IPS-20b (cell line): ENCODE results near the gene PHF2.

Experiments used
- H3K27ac ChIP-seq: one replicate; pipeline ENCODE4 v1.5.1; 2013; ENCODE audit warnings: low read length
- H3K27me3 ChIP-seq: 2 replicates; pipeline ENCODE4 v1.6.1; 2013; ENCODE audit warnings: mild to moderate bottlenecking, low read length, inconsistent platforms; ENCODE audit not compliant: insufficient read depth
- H3K36me3 ChIP-seq: 2 replicates; pipeline ENCODE4 v1.6.1; 2013; ENCODE audit warnings: low read depth, mild to moderate bottlenecking, inconsistent platforms, low read length, moderate library complexity; ENCODE audit not compliant: insufficient read depth
- H3K4me1 ChIP-seq: 2 replicates; pipeline ENCODE4 v1.6.1; 2013; ENCODE audit warnings: mild to moderate bottlenecking, control low read depth, inconsistent platforms, low read length, moderate library complexity; ENCODE audit not compliant: insufficient read depth
- H3K4me3 ChIP-seq: 2 replicates; pipeline ENCODE4 v1.5.1; 2013; ENCODE audit warnings: mild to moderate bottlenecking, low read length, inconsistent platforms
- H3K9ac ChIP-seq: 2 replicates; pipeline ENCODE4 v1.6.1; 2013; ENCODE audit warnings: low read depth, mild to moderate bottlenecking, inconsistent platforms, low read length, moderate library complexity
- H3K9me3 ChIP-seq: 2 replicates; pipeline ENCODE4 v1.6.1; 2013; ENCODE audit warnings: mild to moderate bottlenecking, low read depth, low read length, inconsistent platforms; ENCODE audit not compliant: insufficient read depth

Gene PHF2

GRCh38 chr9:93676310-93677047 lies 100.1 kb downstream of the PHF2 start:
- no peak overlapping the region for H3K4me3 ChIP-seq

DNA sequence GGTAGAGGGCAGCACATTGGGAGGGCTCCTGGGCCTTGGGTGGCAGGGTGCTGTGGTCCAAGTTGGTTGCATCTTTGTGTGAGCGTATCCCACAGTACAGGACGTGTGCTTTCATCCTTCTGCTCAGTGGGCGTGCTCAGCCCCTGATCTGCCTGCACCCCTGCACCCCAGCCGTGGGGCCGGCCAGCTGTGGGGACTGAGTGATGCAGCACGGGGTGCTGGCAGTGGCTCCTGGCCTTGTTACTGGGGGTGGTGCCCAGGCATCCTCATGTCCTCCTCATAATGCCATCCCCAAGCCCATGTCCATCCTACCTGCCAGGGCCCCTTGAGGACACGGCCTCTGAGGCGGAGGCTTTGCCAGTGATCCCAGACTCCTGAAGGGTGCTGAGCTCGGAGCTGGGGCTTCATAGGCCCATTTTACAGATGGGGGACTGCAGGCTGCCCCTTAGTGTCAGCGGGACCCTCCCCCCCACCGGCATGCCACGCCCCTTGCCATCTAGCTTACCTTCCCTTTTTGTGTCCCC lies 100.7 kb downstream of the PHF2 start:
- no peak overlapping the region for H3K9ac ChIP-seq
- H3K36me3 ChIP-seq: no peaks in the 10 kb centered on the region
- H3K4me1 ChIP-seq: no peaks in the 10 kb centered on the region
- H3K9me3 ChIP-seq: no peaks in the 10 kb centered on the region
- H3K4me3 ChIP-seq: no peak overlapping the region
- no peak overlapping the region for H3K27ac ChIP-seq
- no peaks in the 10 kb centered on the region for H3K27me3 ChIP-seq

More at GRCh38 chr9:93676310-93677047, 100.1 kb downstream of the PHF2 start:
- no peak overlapping the region for H3K27ac ChIP-seq
- no peak overlapping the region for H3K9ac ChIP-seq
- no peaks in the 10 kb centered on the region for H3K27me3 ChIP-seq
- H3K36me3 ChIP-seq: no peaks in the 10 kb centered on the region
- H3K9me3 ChIP-seq: no peaks in the 10 kb centered on the region
- no peaks in the 10 kb centered on the region for H3K4me1 ChIP-seq

GRCh38 chr9:93677641-93678136 lies 101.3 kb downstream of the PHF2 start:
- no peaks in the 10 kb centered on the region for H3K9me3 ChIP-seq
- no peak overlapping the region for H3K4me3 ChIP-seq
- H3K27ac ChIP-seq: no peak overlapping the region
- H3K36me3 ChIP-seq: no peaks in the 10 kb centered on the region
- no peaks in the 10 kb centered on the region for H3K27me3 ChIP-seq
- H3K9ac ChIP-seq: no peak overlapping the region
- no peaks in the 10 kb centered on the region for H3K4me1 ChIP-seq

- Histone ChIP-seq H3K4me3 (no peak overlapping the region), H3K27ac (no peak overlapping the region), H3K36me3 (no peaks in the 10 kb centered on the region), H3K9me3 (no peaks in the 10 kb centered on the region), H3K9ac (no peak overlapping the region), H3K4me1 (no peaks in the 10 kb centered on the region), H3K27me3 (no peaks in the 10 kb centered on the region)
Measured at GRCh38 chr9:93678199-93679019, 102.0 kb downstream of the PHF2 start.

- no peak overlapping the region for H3K27ac ChIP-seq
- H3K9ac ChIP-seq: no peak overlapping the region
- H3K36me3 ChIP-seq: no peaks in the 10 kb centered on the region
- H3K9me3 ChIP-seq: no peaks in the 10 kb centered on the region
- H3K4me1 ChIP-seq: no peaks in the 10 kb centered on the region
- H3K4me3 ChIP-seq: no peak overlapping the region
- H3K27me3 ChIP-seq: no peaks in the 10 kb centered on the region
Measured at GRCh38 chr9:93679536-93680442, 103.4 kb downstream of the PHF2 start.

- no peak overlapping the region for H3K4me3 ChIP-seq
- no peaks in the 10 kb centered on the region for H3K36me3 ChIP-seq
- H3K27ac ChIP-seq: no peak overlapping the region
- no peaks in the 10 kb centered on the region for H3K27me3 ChIP-seq
- H3K9me3 ChIP-seq: no peaks in the 10 kb centered on the region
- no peaks in the 10 kb centered on the region for H3K4me1 ChIP-seq
- no peak overlapping the region for H3K9ac ChIP-seq
Measured at GRCh38 chr9:93680443-93681268, 104.3 kb downstream of the PHF2 start.

GRCh38 chr9:93681269-93682154 lies 105.1 kb downstream of the PHF2 start:
- Histone ChIP-seq H3K9ac (no peak overlapping the region), H3K9me3 (no peaks in the 10 kb centered on the region), H3K27ac (no peak overlapping the region), H3K36me3 (no peaks in the 10 kb centered on the region), H3K27me3 (no peaks in the 10 kb centered on the region), H3K4me3 (no peak overlapping the region), H3K4me1 (no peaks in the 10 kb centered on the region)

- Histone ChIP-seq H3K4me1 (no peaks in the 10 kb centered on the region), H3K27me3 (no peaks in the 10 kb centered on the region), H3K4me3 (no peak overlapping the region), H3K9me3 (no peaks in the 10 kb centered on the region), H3K9ac (no peak overlapping the region), H3K27ac (no peak overlapping the region), H3K36me3 (no peaks in the 10 kb centered on the region)
Measured at GRCh38 chr9:93682155-93682968, 106.0 kb downstream of the PHF2 start.

DNA sequence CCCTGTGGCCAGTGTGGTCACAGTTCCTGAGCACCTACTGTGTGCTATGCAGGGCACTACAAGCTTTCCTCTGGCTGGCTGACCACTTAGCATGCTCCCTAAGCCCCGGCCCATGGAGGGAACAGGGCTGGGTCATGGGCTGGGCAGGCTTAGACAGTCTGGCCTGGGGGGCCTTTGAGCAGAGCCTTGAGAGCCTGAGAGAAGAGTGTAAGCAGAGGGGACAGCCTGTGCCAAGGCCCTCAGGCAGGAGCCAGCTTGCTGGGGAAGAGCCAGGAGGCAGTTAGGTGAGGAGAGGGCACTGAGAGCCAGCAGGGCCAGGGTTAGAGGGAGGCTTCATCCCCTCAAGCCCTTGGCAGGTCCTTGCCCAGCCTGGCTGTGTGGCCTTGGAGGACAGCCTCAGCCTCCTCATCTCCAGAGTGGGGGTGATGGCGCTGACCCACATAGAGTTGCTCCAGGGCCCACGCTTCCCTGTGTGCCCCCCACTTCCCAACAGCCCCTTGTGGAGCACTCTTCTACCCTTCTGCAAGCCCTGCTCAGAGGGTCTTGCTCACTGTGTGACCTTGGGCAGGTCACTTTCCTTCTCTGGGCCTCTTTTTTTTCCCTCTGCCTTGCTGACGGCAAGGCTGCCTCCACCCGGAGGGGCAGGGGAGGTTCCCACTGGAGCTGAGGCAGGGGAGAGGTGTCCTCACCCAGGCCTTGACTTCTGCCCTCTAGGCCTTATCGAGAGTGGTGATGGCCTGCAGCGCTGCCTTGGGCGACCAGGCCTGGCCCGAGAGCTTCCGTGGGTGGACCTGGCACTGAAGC lies 107.1 kb downstream of the PHF2 start:
- no peak overlapping the region for H3K27ac ChIP-seq
- no peaks in the 10 kb centered on the region for H3K27me3 ChIP-seq
- H3K9ac ChIP-seq: no peak overlapping the region
- H3K9me3 ChIP-seq: peaks cover 3% of the 10 kb centered on the region; the same call in 1 of the 2 replicates
- H3K36me3 ChIP-seq: no peaks in the 10 kb centered on the region
- no peak overlapping the region for H3K4me3 ChIP-seq
- no peaks in the 10 kb centered on the region for H3K4me1 ChIP-seq
